Stimulated activated CD4-positive, alpha-beta T cell treated with anti-CD3 and anti-CD28 coated beads, Interleukin-12 subunit alpha, Interleukin-12 subunit beta, amount 100 ng/mL, for 48 hours (primary cell): ENCODE data around the gene TAF1.
"Not testable (repeated sequence)": the region's sequence is repeated elsewhere in the genome, so short reads cannot be mapped to it uniquely, and the experiment has no call there.

Source experiments
- DNase-seq, 3 donors: peaks; one replicate each; pipeline ENCODE4 v3.0.0-alpha.2; 2020; ENCODE audit warnings: low read depth in 2 of 3, low spot score in 1 of 3

TAF1 gene

GRCh38 chrX:71365875-71366673, at the start of gene TAF1:
TAF1 (plus strand) TSS chrX:71366357; CDS start chrX:71366375, 18 bp downstream.
- peak; percentile 75 to 86 (median 82) for DNase-seq

- DNase-seq, result not testable (repeated sequence)
These were observed 49.2 kb upstream of the TAF1 start for GRCh38 chrX:71316959-71317358.

- no peak for DNase-seq
These were observed 46.0 kb upstream of the TAF1 start for GRCh38 chrX:71320126-71320525.

- DNase-seq, result no peak
These were observed 44.4 kb upstream of the TAF1 start for GRCh38 chrX:71321731-71322130.

- DNase-seq, result not testable (repeated sequence)
These were observed 41.7 kb upstream of the TAF1 start for GRCh38 chrX:71324452-71324851.

GRCh38 chrX:71326394-71326793, 39.8 kb upstream of the TAF1 start:
- no peak for DNase-seq

- not testable (repeated sequence) for DNase-seq
These were observed 16.9 kb upstream of the TAF1 start for GRCh38 chrX:71349151-71349665.

GRCh38 chrX:71349867-71350266, 16.3 kb upstream of the TAF1 start:
- not testable (repeated sequence) for DNase-seq

GRCh38 chrX:71352439-71352838, 13.7 kb upstream of the TAF1 start:
- not testable (repeated sequence) for DNase-seq

GRCh38 chrX:71364221-71364620, 1.9 kb upstream of the TAF1 start:
- DNase-seq, result no peak

- no peak for DNase-seq
These were observed 742 bp upstream of the TAF1 start for GRCh38 chrX:71365356-71365874.

GRCh38 chrX:71366674-71367256, 608 bp downstream of the TAF1 start:
- DNase-seq, result peak in 1 of 3 donors; percentile 4

GRCh38 chrX:71367396-71367795, 1.2 kb downstream of the TAF1 start:
- DNase-seq, result peak in 1 of 3 donors; percentile 5

GRCh38 chrX:71372388-71372787, 6.2 kb downstream of the TAF1 start:
- no peak for DNase-seq

- DNase-seq, result no peak
These were observed 12.6 kb downstream of the TAF1 start for GRCh38 chrX:71378732-71379131.

- DNase-seq, result not testable (repeated sequence)
These were observed 25.6 kb downstream of the TAF1 start for GRCh38 chrX:71391725-71392124.

GRCh38 chrX:71393919-71394318, 27.8 kb downstream of the TAF1 start:
- no peak for DNase-seq

GRCh38 chrX:71396576-71396975, 30.4 kb downstream of the TAF1 start:
- no peak for DNase-seq

GRCh38 chrX:71400710-71401109, 34.6 kb downstream of the TAF1 start:
- DNase-seq, result no peak

- DNase-seq, result not testable (repeated sequence)
These were observed 50.1 kb downstream of the TAF1 start for GRCh38 chrX:71416260-71416659.

GRCh38 chrX:71420686-71421085, 54.5 kb downstream of the TAF1 start:
- no peak for DNase-seq

- DNase-seq, result no peak
These were observed 66.6 kb downstream of the TAF1 start for GRCh38 chrX:71432733-71433132.
